GM08714 (cell line): ENCODE measurements around the gene ZFHX3.

Source experiments
- H3K4me3 ChIP-seq: fragments of 200-500 bp; sonication (Bioruptor generic); 2 replicates; pipeline ENCODE4 v1.5.1; 2014; ENCODE audit warnings: mild to moderate bottlenecking, low read length, inconsistent platforms
- ZNF274 ChIP-seq: IDR thresholded peaks from 2 replicates; pipeline ENCODE4 v1.6.1; 2012; ENCODE audit warnings: mild to moderate bottlenecking, low read depth, low read length

The ZFHX3 gene

DNA sequence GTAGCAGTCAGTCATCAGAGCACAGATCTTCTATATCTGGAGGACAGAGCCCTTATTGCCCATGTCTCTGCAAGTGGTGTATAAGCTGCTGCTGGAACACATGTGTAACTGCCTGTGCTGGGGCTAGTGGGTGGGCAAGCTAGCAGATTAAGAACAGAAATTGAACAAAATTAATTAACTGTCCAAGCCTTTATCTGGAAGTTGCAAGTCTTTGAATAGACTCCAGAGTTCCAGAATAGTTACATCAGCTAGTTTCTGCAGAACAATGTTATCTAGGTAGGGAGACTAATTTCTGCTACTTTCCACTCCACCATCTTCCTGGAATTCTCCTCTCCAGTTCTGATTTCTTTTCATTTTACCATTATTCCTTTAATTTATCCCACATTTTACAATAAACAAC, 287.3 kb downstream of the ZFHX3 start:
- no peak for TF ChIP-seq ZNF274
- no peak overlapping the region for H3K4me3 ChIP-seq

DNA sequence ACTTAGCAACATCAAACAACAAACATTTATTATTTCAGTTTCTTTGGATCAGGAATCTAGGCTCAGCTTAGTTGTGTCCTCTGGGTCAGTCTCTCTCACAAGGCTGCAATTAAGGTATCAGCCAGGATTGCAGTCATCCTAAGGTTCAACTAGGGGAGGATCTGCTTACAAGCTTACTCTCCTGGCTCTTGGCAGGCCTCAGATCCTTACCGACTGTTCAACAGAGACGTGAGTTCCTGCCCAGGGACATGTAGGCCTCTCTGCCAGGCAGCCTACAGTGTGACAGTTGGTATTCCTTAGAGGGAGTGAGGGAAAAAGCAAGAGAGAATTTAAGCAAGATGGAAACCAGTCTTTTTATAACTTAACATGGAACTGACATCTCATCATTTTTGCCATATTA, 294.0 kb downstream of the ZFHX3 start:
- no peak for TF ChIP-seq ZNF274

DNA sequence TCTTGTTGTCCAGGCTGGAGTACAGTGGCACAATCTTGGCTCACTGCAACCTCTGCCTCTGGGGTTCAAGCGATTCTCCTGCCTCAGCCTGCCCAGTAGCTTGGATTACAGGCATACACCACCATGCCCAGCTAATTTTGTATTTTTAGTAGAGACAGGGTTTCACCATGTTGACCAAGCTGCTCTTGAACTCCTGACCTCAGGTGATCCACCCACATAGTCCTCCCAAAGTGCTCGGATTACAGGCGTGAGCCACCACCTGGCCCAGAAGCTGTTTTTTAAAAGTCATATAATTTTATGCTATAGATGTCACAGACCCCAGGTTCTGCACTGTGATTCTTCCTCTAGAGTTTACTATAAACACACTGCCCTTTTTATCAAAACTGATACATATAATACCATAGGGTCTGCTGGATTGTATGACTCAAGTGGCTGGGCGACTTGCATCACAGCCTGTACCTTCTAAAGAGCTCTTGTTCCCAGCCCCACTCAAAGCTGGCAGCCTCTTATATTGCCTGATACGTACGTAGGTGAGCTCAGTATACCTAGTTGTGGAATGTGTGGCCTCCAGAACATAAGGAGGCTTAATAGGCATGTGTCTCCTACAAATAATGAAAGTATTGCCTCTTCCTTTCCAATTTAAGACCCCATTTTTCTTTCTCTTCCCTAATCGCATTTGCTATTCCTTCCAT, 295.8 kb downstream of the ZFHX3 start:
- no peak overlapping the region for H3K4me3 ChIP-seq
- TF ChIP-seq ZNF274: no peak

More for the DNA sequence above, 294.0 kb downstream of the ZFHX3 start:
- H3K4me3 ChIP-seq: no peak overlapping the region

DNA sequence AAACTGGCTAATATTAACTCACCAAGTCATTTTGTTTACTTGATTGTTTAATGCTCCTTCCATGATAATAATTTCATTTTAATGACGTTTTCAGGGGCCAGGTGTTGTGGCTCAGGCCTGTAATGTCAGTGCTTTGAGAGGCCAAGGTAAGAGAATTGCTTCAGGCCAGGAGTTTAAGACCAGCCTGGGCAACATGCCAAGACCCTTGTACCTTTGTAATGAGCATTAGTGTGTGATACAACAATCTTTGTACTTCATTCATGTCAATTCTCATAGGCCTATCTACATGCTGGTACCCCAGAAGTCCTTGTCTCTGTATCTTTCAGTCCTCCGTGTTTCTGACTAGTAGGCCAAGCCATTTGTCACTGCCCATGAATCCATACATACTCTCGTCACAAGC, 296.9 kb downstream of the ZFHX3 start:
- TF ChIP-seq ZNF274: no peak

DNA sequence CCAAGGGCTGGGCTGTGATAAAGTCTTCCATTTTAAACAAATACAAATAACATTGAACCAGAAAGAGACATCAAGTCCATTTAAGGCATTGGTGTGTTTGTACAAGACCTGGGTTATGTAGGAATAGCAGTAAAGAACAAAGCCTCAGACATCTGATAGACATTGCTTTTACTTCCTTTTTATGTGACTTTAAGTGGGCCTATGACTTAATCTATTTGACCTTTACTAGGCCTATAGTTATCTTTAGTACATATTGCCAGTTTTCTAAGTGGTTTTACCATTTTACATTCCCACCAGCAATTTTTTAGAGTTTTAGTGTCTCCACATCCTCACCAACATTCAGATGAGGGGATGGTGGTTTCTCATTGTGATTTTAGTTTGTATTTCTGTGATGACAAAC, 298.8 kb downstream of the ZFHX3 start:
- TF ChIP-seq ZNF274: no peak

More for the DNA sequence above, 296.9 kb downstream of the ZFHX3 start:
- H3K4me3 ChIP-seq: no peak overlapping the region

DNA sequence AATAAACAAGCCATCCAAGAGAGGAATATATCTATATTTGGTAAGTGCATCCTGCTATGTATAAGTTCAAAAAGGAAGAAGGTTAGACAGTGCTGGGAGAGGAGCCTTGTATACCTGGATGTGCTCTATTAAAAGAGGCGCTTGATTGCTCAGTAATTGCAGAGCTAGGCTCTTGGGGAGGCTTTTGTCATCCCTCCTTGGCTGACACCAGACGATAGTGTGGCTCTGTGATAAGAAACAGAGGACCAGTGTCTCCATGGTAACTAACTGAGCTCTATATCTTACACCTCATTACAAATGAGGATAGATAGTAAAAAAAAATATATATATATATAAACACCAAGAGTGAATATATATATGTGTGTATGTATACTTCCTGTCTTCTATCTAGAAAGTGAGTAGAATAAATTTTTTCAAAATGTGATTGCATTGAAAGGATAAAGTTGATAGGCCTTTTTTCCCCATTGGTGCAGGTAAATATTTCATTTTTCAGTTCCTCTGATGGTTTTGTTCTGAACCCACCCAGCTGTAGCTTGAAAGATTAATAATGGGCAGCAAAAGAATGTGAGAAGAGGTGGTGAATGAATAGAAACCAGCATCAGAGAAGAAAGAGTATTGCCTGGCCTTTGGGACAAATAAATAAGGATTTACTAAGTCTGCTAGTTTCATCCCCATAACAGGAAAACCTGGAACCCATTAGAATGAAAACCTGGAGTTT, 303.7 kb downstream of the ZFHX3 start:
- H3K4me3 ChIP-seq: no peak overlapping the region
- TF ChIP-seq ZNF274: no peak

More for the DNA sequence above, 298.8 kb downstream of the ZFHX3 start:
- H3K4me3 ChIP-seq: no peak overlapping the region

DNA sequence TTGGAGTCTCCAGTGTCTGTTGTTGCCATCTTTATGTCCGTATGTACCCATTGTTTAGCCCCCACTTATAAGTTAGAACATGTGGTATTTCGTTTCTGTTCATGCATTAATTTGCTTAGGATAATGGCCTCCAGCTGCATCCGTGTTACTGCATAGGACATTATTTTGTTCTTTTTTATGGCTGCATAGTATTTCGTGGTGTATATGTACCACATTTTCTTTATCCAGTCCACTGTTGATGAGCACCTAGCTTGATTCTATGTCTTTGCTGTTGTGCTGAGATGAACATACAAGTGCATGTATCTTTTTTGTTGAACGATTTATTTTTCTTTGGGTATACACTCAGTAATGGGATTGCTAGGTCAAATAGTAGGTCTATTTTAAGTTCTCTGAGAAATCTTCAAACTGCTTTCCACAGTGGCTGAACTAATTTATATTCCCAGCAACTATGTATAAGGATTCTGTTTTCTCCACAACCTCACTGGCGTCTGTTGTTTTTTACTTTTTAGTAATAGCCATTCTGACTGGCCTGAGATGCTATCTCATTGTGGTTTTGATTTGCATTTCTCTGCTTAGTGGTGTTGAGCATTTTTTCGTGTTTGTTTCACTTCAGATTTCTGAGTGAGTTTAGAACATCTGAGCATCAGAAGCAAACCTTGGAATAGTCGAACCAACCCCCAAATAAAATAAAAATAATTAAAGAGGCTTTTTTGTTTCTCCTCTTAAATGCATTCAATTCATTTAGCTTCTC, 304.7 kb downstream of the ZFHX3 start:
- H3K4me3 ChIP-seq: no peak overlapping the region
- TF ChIP-seq ZNF274: no peak

DNA sequence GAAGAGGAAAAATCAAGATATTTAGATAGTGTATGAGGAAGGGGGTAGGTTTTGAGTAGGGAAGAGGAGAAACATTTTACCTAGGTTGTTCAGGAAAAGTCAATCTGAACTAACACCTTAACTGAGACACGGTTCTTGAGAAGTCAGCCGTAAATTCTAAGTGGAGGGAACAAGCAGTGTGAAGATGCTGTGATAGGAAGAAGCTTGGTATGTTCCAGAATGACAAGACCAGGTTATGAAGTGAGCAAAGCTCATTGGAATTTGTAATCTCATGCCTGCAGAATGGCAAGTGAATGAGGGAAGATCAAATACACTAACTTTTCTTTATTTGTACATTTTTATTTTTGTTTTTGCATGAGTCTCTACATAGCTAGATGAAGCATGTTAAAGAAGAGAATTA, 307.6 kb downstream of the ZFHX3 start:
- no peak overlapping the region for H3K4me3 ChIP-seq
- TF ChIP-seq ZNF274: no peak

DNA sequence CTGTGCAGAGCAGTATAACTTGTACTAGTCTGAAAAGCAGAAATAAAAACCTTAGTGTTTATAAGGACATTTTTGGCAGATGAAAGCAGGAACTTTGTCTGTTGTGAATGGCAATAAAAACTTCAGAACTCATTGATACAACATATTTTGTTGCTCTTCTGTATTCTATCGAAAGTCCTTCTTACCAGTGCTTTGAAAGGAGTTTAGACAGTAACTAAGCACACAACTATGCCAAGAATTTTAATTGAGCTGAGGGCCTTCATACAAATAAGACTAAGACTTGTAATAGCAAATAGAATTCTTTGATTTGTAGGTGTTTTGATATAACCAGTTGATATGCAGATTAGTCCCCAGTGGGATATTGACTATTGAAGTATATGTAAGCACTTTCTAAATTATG, 308.4 kb downstream of the ZFHX3 start:
- no peak for TF ChIP-seq ZNF274
- H3K4me3 ChIP-seq: no peak overlapping the region

DNA sequence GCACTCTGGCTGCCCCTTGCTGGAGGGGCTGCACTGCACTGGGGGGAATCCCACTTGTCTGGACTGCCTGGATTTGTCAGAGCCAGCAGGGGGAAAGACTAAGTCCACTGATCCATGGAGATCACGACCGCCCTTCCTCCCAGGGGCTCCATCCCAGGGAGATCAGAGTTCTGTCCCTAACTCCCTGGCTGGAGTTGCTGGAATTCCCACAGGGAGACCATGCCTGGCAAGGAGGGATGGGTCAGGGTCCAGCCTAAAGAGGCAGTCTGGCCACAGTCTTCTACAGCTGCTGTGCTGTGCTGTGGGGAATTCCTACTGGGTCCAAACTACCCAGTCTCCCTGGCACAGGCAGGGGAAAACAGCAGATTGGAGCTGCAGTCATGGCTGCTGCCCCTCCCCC, 311.9 kb downstream of the ZFHX3 start:
- TF ChIP-seq ZNF274: no peak
- no peak overlapping the region for H3K4me3 ChIP-seq
